Central memory CD8-positive, alpha-beta T cell (primary cell): ENCODE data around the gene OSM.

Source experiments
- ATAC-seq: fragments of 150-1000 bp; cut with Tn5 transposase; replicated peaks from 2 replicates; pipeline ENCODE4 v1.10.0; 2022; ENCODE audit warnings: mild to moderate bottlenecking, moderate FRiP score, moderate number of reproducible peaks; ENCODE audit not compliant: poor library complexity, severe bottlenecking; ENCODE audit errors: extremely low read depth
- DNase-seq, 2 donors: peaks; one replicate each; pipeline ENCODE4 v3.0.0; 2021; ENCODE audit warnings: low spot score in 2 of 2
- H3K27ac Mint-ChIP-seq: one replicate; pipeline ENCODE4 v1.8.0; 2022; ENCODE audit warnings: low read depth, mild to moderate bottlenecking, moderate library complexity, mixed read lengths
- H3K27me3 Mint-ChIP-seq: one replicate; pipeline ENCODE4 v1.8.0; 2022; ENCODE audit warnings: mixed read lengths
- H3K36me3 Mint-ChIP-seq: one replicate; pipeline ENCODE4 v1.8.0; 2022; ENCODE audit warnings: mild to moderate bottlenecking, moderate library complexity, mixed read lengths; ENCODE audit not compliant: insufficient read depth
- H3K4me1 Mint-ChIP-seq: one replicate; pipeline ENCODE4 v1.8.0; 2022; ENCODE audit warnings: mixed read lengths
- H3K4me3 Mint-ChIP-seq: one replicate; pipeline ENCODE4 v1.8.0; 2022; ENCODE audit warnings: mild to moderate bottlenecking, moderate library complexity, mixed read lengths
- H3K9me3 Mint-ChIP-seq: one replicate; pipeline ENCODE4 v1.8.0; 2022; ENCODE audit warnings: mixed read lengths

The OSM gene

DNA sequence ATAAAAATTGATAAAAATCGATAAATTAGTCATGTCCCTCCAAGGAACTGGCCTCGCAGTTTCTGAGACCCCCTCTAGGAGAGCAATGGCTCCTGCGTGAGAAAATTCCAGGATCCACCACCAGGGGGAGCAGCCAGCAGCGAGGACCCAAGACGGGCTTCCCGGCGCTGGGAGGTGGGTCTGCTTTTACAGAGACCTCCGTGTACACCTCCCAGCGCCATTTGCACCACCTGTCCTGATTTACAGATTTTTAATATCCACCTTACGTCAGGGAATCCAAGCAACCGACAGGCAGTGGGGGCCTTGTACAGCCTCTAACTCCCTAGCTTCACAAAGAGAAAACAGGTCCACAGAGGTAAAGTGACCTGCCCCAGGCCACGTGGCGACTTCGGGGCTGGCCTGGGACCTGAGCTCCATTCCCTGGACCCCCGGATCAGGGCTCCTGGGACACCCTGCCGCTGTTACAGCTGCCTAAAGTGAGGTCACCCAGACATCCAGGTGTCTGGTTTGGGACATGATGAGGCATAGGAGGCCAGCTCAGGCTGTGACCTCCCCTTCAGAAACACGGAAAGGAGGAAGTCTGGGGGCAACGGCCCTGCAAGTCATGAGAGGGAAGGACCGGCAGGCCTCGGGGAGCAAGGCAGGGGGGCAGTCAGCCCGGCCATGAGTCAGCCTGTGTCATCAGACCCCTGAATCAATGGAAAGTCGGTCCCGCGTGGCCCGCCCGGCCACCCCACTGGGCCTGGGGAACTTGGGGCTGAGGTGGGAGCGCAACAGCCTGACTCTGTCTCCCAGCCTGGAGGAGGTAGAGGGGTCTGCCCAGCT lies 3.5 kb downstream of the OSM start:
- ATAC-seq (no peak), DNase-seq (peak; percentile 59 to 76)
- Mint-ChIP-seq H3K4me1 (peaks cover 48% of the 10 kb centered on the region), H3K27me3 (no peaks in the 10 kb centered on the region), H3K36me3 (peaks cover 24% of the 10 kb centered on the region), H3K27ac (peak overlapping the region; percentile 26), H3K4me3 (peak overlapping the region; percentile 37), H3K9me3 (no peaks in the 10 kb centered on the region)

DNA sequence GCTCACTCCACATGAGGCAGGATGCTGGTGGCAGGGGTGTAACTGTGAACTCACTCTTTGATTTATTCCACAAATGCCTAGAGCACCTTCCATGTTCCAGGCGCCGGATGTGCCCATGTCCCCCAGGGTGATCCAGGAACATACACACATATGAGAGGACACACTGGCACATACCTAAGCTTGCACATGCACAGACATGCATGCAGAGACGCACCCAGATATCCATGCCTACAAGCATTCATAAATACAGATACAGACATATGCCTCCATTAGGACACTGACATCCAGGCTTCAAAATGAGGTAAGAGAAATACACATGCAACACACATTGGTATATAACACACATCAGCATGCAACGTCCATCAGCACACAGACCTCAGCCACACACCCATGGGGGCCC lies 4.5 kb downstream of the OSM start:
- Mint-ChIP-seq H3K36me3 (peaks cover 23% of the 10 kb centered on the region), H3K4me1 (peaks cover 38% of the 10 kb centered on the region), H3K27ac (no peak overlapping the region), H3K9me3 (no peaks in the 10 kb centered on the region), H3K27me3 (no peaks in the 10 kb centered on the region), H3K4me3 (peak overlapping the region; percentile 14)
- ATAC-seq: no peak
- DNase-seq: no peak

GRCh38 chr22:30261134-30261533 lies 5.5 kb downstream of the OSM start:
- Mint-ChIP-seq H3K4me1 (peaks cover 29% of the 10 kb centered on the region), H3K27ac (no peak overlapping the region), H3K4me3 (no peak overlapping the region), H3K36me3 (peaks cover 15% of the 10 kb centered on the region), H3K9me3 (no peaks in the 10 kb centered on the region), H3K27me3 (no peaks in the 10 kb centered on the region)
- DNase-seq (no peak), ATAC-seq (no peak)

DNA sequence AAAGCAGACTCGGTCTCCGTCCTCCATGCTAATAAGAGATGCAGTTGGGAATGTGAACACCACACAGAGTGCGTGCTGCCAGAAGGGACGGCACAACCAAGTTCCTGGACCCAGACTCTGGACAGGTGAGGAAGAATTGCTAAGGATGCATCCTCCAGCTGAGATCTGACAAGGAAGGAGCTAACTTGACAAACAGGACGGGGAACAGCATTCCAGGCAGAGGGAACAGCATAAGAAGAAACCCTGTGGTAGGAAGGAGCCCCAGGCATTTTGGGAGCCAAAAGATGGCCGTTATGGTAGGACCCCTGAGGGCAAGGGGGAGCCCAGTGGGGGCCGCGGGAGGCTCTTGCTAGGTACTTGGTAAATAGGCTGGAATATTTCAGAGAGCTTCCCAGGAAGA lies 6.0 kb downstream of the OSM start:
- Mint-ChIP-seq H3K36me3 (peaks cover 10% of the 10 kb centered on the region), H3K27me3 (no peaks in the 10 kb centered on the region), H3K9me3 (no peaks in the 10 kb centered on the region), H3K4me3 (no peak overlapping the region), H3K27ac (no peak overlapping the region), H3K4me1 (peaks cover 25% of the 10 kb centered on the region)
- no peak for DNase-seq
- ATAC-seq: no peak

DNA sequence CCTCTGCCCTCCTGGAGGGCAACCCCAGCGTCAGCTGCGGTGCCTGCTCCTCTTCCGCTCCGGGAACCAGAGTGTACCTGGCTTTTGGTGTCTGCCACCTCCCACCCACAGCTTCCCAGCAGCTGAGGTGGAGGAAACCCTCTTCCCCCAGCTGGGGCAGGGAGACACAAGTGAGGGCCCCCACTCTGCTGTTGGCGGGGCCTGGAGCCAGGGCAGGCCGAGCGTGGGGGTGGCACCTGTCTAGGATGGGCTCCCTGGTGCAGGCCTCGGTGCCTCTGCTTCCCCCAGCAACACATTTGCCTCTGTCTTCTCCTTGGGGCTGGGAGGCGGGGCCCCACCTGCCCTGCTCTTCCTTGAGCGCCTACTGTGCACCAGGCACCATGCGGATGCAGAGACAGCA lies 6.4 kb downstream of the OSM start:
- DNase-seq (no peak), ATAC-seq (no peak)
- Mint-ChIP-seq H3K27me3 (no peaks in the 10 kb centered on the region), H3K9me3 (no peaks in the 10 kb centered on the region), H3K4me1 (peaks cover 21% of the 10 kb centered on the region), H3K36me3 (peaks cover 9% of the 10 kb centered on the region), H3K4me3 (no peak overlapping the region), H3K27ac (no peak overlapping the region)

- ATAC-seq (no peak), DNase-seq (no peak)
- Mint-ChIP-seq H3K4me3 (no peak overlapping the region), H3K36me3 (no peaks in the 10 kb centered on the region), H3K9me3 (no peaks in the 10 kb centered on the region), H3K27me3 (no peaks in the 10 kb centered on the region), H3K27ac (no peak overlapping the region), H3K4me1 (no peaks in the 10 kb centered on the region)
These were observed 12.3 kb downstream of the OSM start for GRCh38 chr22:30254314-30254713.

DNA sequence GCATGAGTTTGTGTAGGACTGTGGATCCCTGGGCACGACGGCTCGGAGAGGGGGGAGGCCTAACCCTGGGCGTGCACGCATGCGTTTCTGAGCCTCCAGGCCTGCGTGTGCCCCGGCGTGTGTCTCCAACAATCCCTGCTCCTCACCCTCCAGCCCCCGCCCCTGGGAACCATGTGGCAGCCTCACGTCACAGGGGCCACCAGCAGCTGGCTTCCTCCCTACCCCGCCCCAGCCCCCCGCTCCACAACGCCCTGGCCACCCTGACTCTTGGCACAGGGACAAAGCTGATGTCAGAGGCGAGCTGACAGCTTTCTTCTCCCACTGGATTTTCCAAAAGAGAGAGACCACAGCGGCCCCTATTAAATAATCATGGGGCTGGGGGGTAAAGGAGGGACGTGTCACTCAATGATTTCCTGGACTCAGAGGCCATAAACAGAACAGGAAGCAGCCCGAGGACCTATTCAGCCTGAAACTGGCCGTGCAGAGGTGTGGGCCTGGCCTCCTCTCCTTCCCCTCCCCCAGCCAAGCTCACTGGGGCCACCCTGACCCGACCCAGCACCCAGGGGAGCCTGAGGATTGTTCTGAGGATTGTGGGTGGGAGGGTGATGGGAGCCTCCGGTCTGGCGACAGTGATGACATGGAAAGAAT lies 13.3 kb downstream of the OSM start:
- H3K9me3 Mint-ChIP-seq: no peaks in the 10 kb centered on the region
- H3K36me3 Mint-ChIP-seq: no peaks in the 10 kb centered on the region
- peaks cover 6% of the 10 kb centered on the region for H3K27me3 Mint-ChIP-seq
- H3K27ac Mint-ChIP-seq: no peak overlapping the region
- ATAC-seq: no peak
- H3K4me1 Mint-ChIP-seq: peaks cover 6% of the 10 kb centered on the region
- no peak for DNase-seq
- H3K4me3 Mint-ChIP-seq: no peak overlapping the region

- H3K9me3 Mint-ChIP-seq: no peaks in the 10 kb centered on the region
- ATAC-seq (no peak), DNase-seq (no peak)
- peaks cover 9% of the 10 kb centered on the region for H3K4me1 Mint-ChIP-seq
- peaks cover 13% of the 10 kb centered on the region for H3K27me3 Mint-ChIP-seq
- no peak overlapping the region for H3K27ac Mint-ChIP-seq
- H3K36me3 Mint-ChIP-seq: no peaks in the 10 kb centered on the region
- H3K4me3 Mint-ChIP-seq: no peak overlapping the region
These were observed 14.0 kb downstream of the OSM start for GRCh38 chr22:30252411-30253204.

GRCh38 chr22:30251711-30252110 lies 14.9 kb downstream of the OSM start:
- Mint-ChIP-seq H3K9me3 (no peaks in the 10 kb centered on the region), H3K27me3 (peaks cover 22% of the 10 kb centered on the region), H3K36me3 (no peaks in the 10 kb centered on the region), H3K4me1 (peaks cover 13% of the 10 kb centered on the region), H3K27ac (no peak overlapping the region), H3K4me3 (no peak overlapping the region)
- DNase-seq (no peak), ATAC-seq (no peak)

GRCh38 chr22:30250661-30251267 lies 15.9 kb downstream of the OSM start:
- H3K27me3 Mint-ChIP-seq: peaks cover 32% of the 10 kb centered on the region
- H3K36me3 Mint-ChIP-seq: no peaks in the 10 kb centered on the region
- no peak overlapping the region for H3K27ac Mint-ChIP-seq
- no peaks in the 10 kb centered on the region for H3K9me3 Mint-ChIP-seq
- ATAC-seq: no peak
- H3K4me3 Mint-ChIP-seq: no peak overlapping the region
- peaks cover 23% of the 10 kb centered on the region for H3K4me1 Mint-ChIP-seq
- no peak for DNase-seq

DNA sequence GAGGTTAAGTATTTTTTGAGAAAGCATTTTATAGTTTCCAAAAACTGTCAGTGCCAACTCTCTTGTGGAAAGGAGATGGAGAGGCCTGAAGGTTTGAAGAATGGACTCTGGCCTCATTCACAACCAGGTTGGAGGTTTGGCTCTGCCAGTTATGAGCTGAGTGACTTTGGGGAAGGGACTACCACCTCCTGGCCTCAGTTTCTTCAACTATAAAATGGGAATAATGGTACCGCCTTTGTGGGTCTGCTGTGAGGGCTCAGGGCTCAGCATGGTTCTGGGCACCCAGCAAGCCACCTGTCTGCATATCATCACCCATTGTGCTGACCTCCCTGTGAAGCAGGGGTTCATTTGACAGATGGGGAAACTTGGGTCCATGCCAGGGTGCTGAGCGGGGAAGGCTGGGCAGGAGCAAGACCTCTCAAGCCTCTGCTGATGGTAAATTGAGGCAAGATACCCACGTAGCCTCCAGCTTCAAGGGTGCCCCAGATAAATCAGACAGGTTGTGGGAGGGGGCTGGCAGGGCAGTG lies 16.5 kb downstream of the OSM start:
- Mint-ChIP-seq H3K36me3 (no peaks in the 10 kb centered on the region), H3K4me1 (peaks cover 28% of the 10 kb centered on the region), H3K4me3 (no peak overlapping the region), H3K9me3 (no peaks in the 10 kb centered on the region), H3K27ac (no peak overlapping the region), H3K27me3 (peaks cover 38% of the 10 kb centered on the region)
- no peak for ATAC-seq
- DNase-seq: no peak
